Measurements from ENCODE around the gene CALHM3.

CALHM3 gene

GRCh38 chr10:103457896-103458583 lies 21.0 kb downstream of the CALHM3 start:
- no peak for TF ChIP-seq POLR2AphosphoS5 (IDR thresholded peaks at IDR 0.05; ENCODE audit: low read depth)
- DNase-seq (ENCODE audit: low read depth in 1 of 2, low spot score in 1 of 2) = no peak
- no peak overlapping the region for H3K4me3 ChIP-seq (replicated peaks; ENCODE audit: insufficient read depth, low read length)
- no peak overlapping the region for H3K27ac ChIP-seq (replicated peaks)
- no peaks in the 10 kb centered on the region for H3K27me3 ChIP-seq (ENCODE audit: insufficient read depth, poor library complexity, severe bottlenecking)

- no peak overlapping the region for H3K27ac ChIP-seq (replicated peaks)
- TF ChIP-seq SPI1 (IDR thresholded peaks at IDR 0.05; ENCODE audit: borderline replicate concordance, low read depth) (no peak), POLR2AphosphoS5 (IDR thresholded peaks at IDR 0.05; ENCODE audit: low read depth) (no peak), REST (IDR thresholded peaks at IDR 0.05; ENCODE audit: insufficient replicate concordance, low read depth) (no peak)
- no peak overlapping the region for H3K4me3 ChIP-seq (replicated peaks; ENCODE audit: insufficient read depth, low read length)
- H3K27me3 ChIP-seq (ENCODE audit: insufficient read depth, poor library complexity, severe bottlenecking) = no peaks in the 10 kb centered on the region
- no peak for DNase-seq (ENCODE audit: low read depth in 1 of 2, low spot score in 1 of 2)
These were observed 21.8 kb downstream of the CALHM3 start for GRCh38 chr10:103457176-103457712.

GRCh38 chr10:103456074-103456660 lies 22.9 kb downstream of the CALHM3 start:
- Histone ChIP-seq H3K4me3 (replicated peaks; ENCODE audit: insufficient read depth, low read length) (no peak overlapping the region), H3K27ac (replicated peaks) (no peak overlapping the region), H3K27me3 (ENCODE audit: insufficient read depth, poor library complexity, severe bottlenecking) (no peaks in the 10 kb centered on the region)
- DNase-seq (ENCODE audit: low read depth in 1 of 2, low spot score in 1 of 2) = no peak
- TF ChIP-seq SPI1 (IDR thresholded peaks at IDR 0.05; ENCODE audit: borderline replicate concordance, low read depth) = no peak
- no peak for TF ChIP-seq CTCF (IDR thresholded peaks at IDR 0.05; ENCODE audit: insufficient read depth, low read length)
- TF ChIP-seq GABPA (IDR thresholded peaks at IDR 0.05; ENCODE audit: low read depth) = no peak
- TF ChIP-seq REST (IDR thresholded peaks at IDR 0.05; ENCODE audit: insufficient replicate concordance, low read depth) = no peak
- no peak for TF ChIP-seq POLR2AphosphoS5 (IDR thresholded peaks at IDR 0.05; ENCODE audit: low read depth)

GRCh38 chr10:103455235-103455634 lies 23.8 kb downstream of the CALHM3 start:
- Histone ChIP-seq H3K27me3 (ENCODE audit: insufficient read depth, poor library complexity, severe bottlenecking) (no peaks in the 10 kb centered on the region), H3K4me3 (replicated peaks; ENCODE audit: insufficient read depth, low read length) (no peak overlapping the region), H3K27ac (replicated peaks) (no peak overlapping the region)
- TF ChIP-seq CTCF (IDR thresholded peaks at IDR 0.05; ENCODE audit: insufficient read depth, low read length) (no peak), REST (IDR thresholded peaks at IDR 0.05; ENCODE audit: insufficient replicate concordance, low read depth) (no peak), GABPA (IDR thresholded peaks at IDR 0.05; ENCODE audit: low read depth) (no peak), SPI1 (IDR thresholded peaks at IDR 0.05; ENCODE audit: borderline replicate concordance, low read depth) (no peak), POLR2AphosphoS5 (IDR thresholded peaks at IDR 0.05; ENCODE audit: low read depth) (no peak)
- no peak for DNase-seq (ENCODE audit: low read depth in 1 of 2, low spot score in 1 of 2)

Data from HL-60 (cell line).